Gastrocnemius medialis (tissue), 4 donors: Measurements from ENCODE around the gene DNAAF2.

Source experiments
- CTCF ChIP-seq, 5 experiments: fragments of 450-650 bp in 3 of 5; fragments of 200-600 bp in 2 of 5; sonication (generic) in 2 of 5; IDR thresholded peaks in 4 of 5; conservative IDR thresholded peaks in 1 of 5; 1 replicate in 4 of 5; 2 replicates in 1 of 5; pipeline ENCODE4 v1.5.1; 2016 to 2019; ENCODE audit warnings: antibody characterized with exemption in 5 of 5, mild to moderate bottlenecking in 3 of 5, moderate library complexity in 3 of 5
- POLR2A ChIP-seq, 2 donors: fragments of 450-650 bp; IDR thresholded peaks; one replicate each; pipeline ENCODE4 v1.6.1; 2017; ENCODE audit warnings: antibody characterized with exemption in 2 of 2, mild to moderate bottlenecking in 2 of 2, moderate library complexity in 2 of 2

DNA sequence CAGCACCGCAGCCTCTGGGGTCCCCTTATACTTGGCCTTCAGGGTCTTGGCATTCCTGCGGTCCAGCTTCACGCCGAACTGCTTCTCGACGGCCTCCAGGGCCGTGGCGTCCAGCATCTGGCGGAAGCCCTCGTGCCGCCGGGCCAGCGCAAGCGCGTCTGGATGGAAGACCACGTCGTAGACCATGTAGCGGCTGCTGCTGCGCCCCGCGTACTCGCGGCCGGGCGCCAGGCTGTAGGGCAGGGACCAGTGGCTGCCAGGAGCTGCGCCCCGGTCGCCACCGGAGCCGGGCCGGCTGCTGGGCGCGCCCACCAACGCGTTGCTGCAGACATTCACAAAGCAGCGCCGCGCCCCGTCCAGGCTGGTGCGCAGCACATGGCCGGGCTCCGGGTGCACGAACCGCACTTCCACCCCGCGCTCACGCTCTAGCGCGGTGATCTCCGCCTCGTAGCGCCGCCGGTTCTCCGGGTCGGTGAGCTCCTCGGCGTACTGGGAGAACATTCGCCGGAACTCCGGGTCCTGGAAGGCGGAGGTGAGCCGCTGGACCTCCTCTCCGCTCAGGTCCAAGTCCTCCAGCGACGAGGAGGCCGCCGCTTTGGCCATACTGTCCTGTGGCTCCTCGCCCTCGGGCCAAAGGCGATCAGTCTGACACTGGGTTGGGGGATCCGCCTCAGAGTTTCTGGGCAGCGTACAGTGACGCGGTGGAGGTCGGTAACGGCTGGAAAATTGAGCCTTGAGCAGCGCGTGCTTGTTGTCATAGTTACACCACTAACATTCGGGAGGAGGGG, at the start of gene DNAAF2:
- TF ChIP-seq CTCF (IDR thresholded peaks at IDR 0.05 in 4 of 5, conservative IDR thresholded peaks at IDR 0.05 in 1 of 5): no peak
- TF ChIP-seq POLR2A (IDR thresholded peaks at IDR 0.05): no peak
